PC-3 (cell line): Measurements from ENCODE around the gene DNAJC5. TPM values are rescaled to one million over a fixed set of nuclear protein-coding genes. Genes with fewer than 3 reads are reported as not detected.

Source experiments
- ATAC-seq: fragments of 200-7000 bp; cut with Tn5 transposase; 2 replicates; pipeline ENCODE4 v1.9.1; 2020; ENCODE audit warnings: mild to moderate bottlenecking, moderate library complexity
- BruUV-seq: library from RNA; stranded (reverse); fragments of 400-500 nt; replicated peaks from 2 replicates; lab custom pipeline; 2021; lab: Mats Ljungman, UMichigan
- CTCF ChIA-PET: fragments of 300-600 bp; sonication (Branson Sonifier 250); formaldehyde crosslinking; loops from one replicate; lab custom pipeline; 2022; ENCODE audit warnings: antibody characterized with exemption; lab: Charles Lee
- POLR2A ChIA-PET: fragments of 300-600 bp; sonication (Branson Sonifier 250); formaldehyde crosslinking; loops from one replicate; lab custom pipeline; 2022; ENCODE audit warnings: antibody characterized with exemption; ENCODE audit not compliant: unreplicated experiment; lab: Charles Lee
- DNase-seq: peaks from one replicate; pipeline ENCODE4 v3.0.0-alpha.2; 2015
- H2AFZ ChIP-seq: fragments of 300-600 bp; sonication (generic); 2 replicates; pipeline ENCODE4 v1.6.0; 2016; ENCODE audit warnings: antibody characterized with exemption, low read length
- H3F3A ChIP-seq: fragments of 300-600 bp; sonication (generic); one replicate; pipeline ENCODE4 v1.6.0; 2017; ENCODE audit warnings: antibody characterized with exemption, low read length, control low read depth, mild to moderate bottlenecking; ENCODE audit not compliant: unreplicated experiment
- H3K27ac ChIP-seq: fragments of 300-600 bp; sonication (generic); 2 replicates; pipeline ENCODE4 v1.5.1; 2016; ENCODE audit warnings: mild to moderate bottlenecking, low read length
- H3K27me3 ChIP-seq: fragments of 300-600 bp; sonication (generic); 2 replicates; pipeline ENCODE4 v1.6.1; 2016; ENCODE audit warnings: low read length, mixed read lengths
- H3K36me3 ChIP-seq: fragments of 300-600 bp; sonication (generic); 2 replicates; pipeline ENCODE4 v1.6.1; 2016; ENCODE audit warnings: low read depth, mixed run types, low read length, mixed read lengths
- H3K4me1 ChIP-seq: fragments of 300-600 bp; sonication (generic); 2 replicates; pipeline ENCODE4 v1.5.1; 2016; ENCODE audit warnings: low read length; ENCODE audit not compliant: insufficient read depth
- H3K4me2 ChIP-seq: fragments of 300-600 bp; sonication (generic); 2 replicates; pipeline ENCODE4 v1.6.0; 2016; ENCODE audit warnings: low read length
- H3K4me3 ChIP-seq: fragments of 300-600 bp; sonication (generic); 2 replicates; pipeline ENCODE4 v1.5.1; 2016; ENCODE audit warnings: mild to moderate bottlenecking, low read length, mixed read lengths
- H3K79me2 ChIP-seq: fragments of 300-600 bp; sonication (generic); 2 replicates; pipeline ENCODE4 v1.6.1; 2017; ENCODE audit warnings: low read length, mixed read lengths
- H3K9ac ChIP-seq: fragments of 300-600 bp; sonication (generic); 2 replicates; pipeline ENCODE4 v1.6.0; 2016; ENCODE audit warnings: mild to moderate bottlenecking, low read length
- H3K9me2 ChIP-seq: fragments of 300-600 bp; sonication (generic); replicated peaks from 2 replicates; pipeline ENCODE4 v1.6.1; 2016; ENCODE audit warnings: mixed run types, low read length, mixed read lengths
- H3K9me3 ChIP-seq: fragments of 300-600 bp; sonication (generic); 2 replicates; pipeline ENCODE4 v1.6.1; 2016; ENCODE audit warnings: low read length, mixed read lengths
- H4K20me1 ChIP-seq: fragments of 300-600 bp; sonication (generic); 2 replicates; pipeline ENCODE4 v1.6.1; 2016; ENCODE audit warnings: low read length, mixed read lengths
- CTCF ChIP-seq: fragments of 300-600 bp; sonication (generic); conservative IDR thresholded peaks from 2 replicates; pipeline ENCODE4 v1.5.1; 2017; ENCODE audit warnings: antibody characterized with exemption, low read depth, mild to moderate bottlenecking, low read length
- EZH2 ChIP-seq: fragments of 300-600 bp; sonication (generic); IDR thresholded peaks from one replicate; pipeline ENCODE4 v1.6.1; 2017; ENCODE audit warnings: antibody characterized with exemption, mild to moderate bottlenecking, low read length; ENCODE audit not compliant: unreplicated experiment
- EZH2phosphoT487 ChIP-seq: fragments of 300-600 bp; sonication (generic); IDR thresholded peaks from 2 replicates; pipeline ENCODE4 v1.6.1; 2018; ENCODE audit warnings: mild to moderate bottlenecking, antibody characterized with exemption, low read length, borderline replicate concordance
- intact Hi-C: fragments of 100-400 bp; cut with micrococcal nuclease; formaldehyde crosslinking; loops from 2 replicates; pipeline ENCODE4 v1.9.0; 2023
- total RNA-seq: library from RNA; depleted of rRNA; stranded (reverse); fragments of >200 nt; gene quantifications from 2 replicates; pipeline ENCODE4 v1.2.3, GENCODE V29; 2014

Gene DNAJC5
- total RNA-seq, 1 experiment from 2014 or later: 73.7 TPM

GRCh38 chr20:63876489-63877036, 18.4 kb upstream of the DNAJC5 start:
- POLR2A ChIA-PET: no interaction called here
- no TSS peak for BruUV-seq

GRCh38 chr20:63877755-63878470, 17.0 kb upstream of the DNAJC5 start:
- ChIA-PET CTCF (no interaction called here), POLR2A (interaction anchor here (0.8 kb wide), 1 partner anchor 13 kb away, joined by 4 read pairs; the partner anchor contains the start of gene TPD52L2)
- TF ChIP-seq EZH2phosphoT487 (no peak), CTCF (no peak), EZH2 (no peak)
- Histone ChIP-seq H3K27ac (no peak overlapping the region), H3K36me3 (peaks cover 52% of the 10 kb centered on the region), H3K27me3 (no peaks in the 10 kb centered on the region), H3F3A (no peaks in the 10 kb centered on the region), H3K4me3 (no peak overlapping the region), H2AFZ (no peak overlapping the region), H3K9ac (no peak overlapping the region), H4K20me1 (peaks cover 39% of the 10 kb centered on the region), H3K9me2 (no peaks in the 10 kb centered on the region), H3K4me1 (peaks cover 8% of the 10 kb centered on the region), H3K9me3 (no peaks in the 10 kb centered on the region), H3K4me2 (no peak overlapping the region), H3K79me2 (peaks cover 61% of the 10 kb centered on the region)
- BruUV-seq: no TSS peak
- intact Hi-C loops: no loop called here
- no peak for ATAC-seq
- DNase-seq: no peak

More at GRCh38 chr20:63876489-63877036, 18.4 kb upstream of the DNAJC5 start:
- ATAC-seq: no peak
- Histone ChIP-seq H3K9me3 (no peaks in the 10 kb centered on the region), H4K20me1 (peaks cover 35% of the 10 kb centered on the region), H3K36me3 (peaks cover 45% of the 10 kb centered on the region), H3K79me2 (peaks cover 59% of the 10 kb centered on the region), H3K9me2 (no peaks in the 10 kb centered on the region), H3K4me1 (peaks cover 12% of the 10 kb centered on the region), H3K9ac (no peak overlapping the region), H3K27me3 (no peaks in the 10 kb centered on the region), H2AFZ (no peak overlapping the region), H3K4me3 (no peak overlapping the region), H3K4me2 (no peak overlapping the region), H3F3A (no peaks in the 10 kb centered on the region), H3K27ac (no peak overlapping the region)
- DNase-seq: no peak
- TF ChIP-seq EZH2phosphoT487 (no peak), CTCF (no peak), EZH2 (no peak)
- intact Hi-C loops: no loop called here
- CTCF ChIA-PET: no interaction called here
